Measurements from ENCODE around the gene BCL3. TPM values are rescaled to one million over a fixed set of nuclear protein-coding genes. Genes with fewer than 3 reads are reported as not detected.
A peak's percentile ranks its signal among the peaks of the same experiment; 100 is the strongest.

Gene BCL3
- total RNA-seq, 1 experiment from 2014 or later: 37.9 TPM

DNA sequence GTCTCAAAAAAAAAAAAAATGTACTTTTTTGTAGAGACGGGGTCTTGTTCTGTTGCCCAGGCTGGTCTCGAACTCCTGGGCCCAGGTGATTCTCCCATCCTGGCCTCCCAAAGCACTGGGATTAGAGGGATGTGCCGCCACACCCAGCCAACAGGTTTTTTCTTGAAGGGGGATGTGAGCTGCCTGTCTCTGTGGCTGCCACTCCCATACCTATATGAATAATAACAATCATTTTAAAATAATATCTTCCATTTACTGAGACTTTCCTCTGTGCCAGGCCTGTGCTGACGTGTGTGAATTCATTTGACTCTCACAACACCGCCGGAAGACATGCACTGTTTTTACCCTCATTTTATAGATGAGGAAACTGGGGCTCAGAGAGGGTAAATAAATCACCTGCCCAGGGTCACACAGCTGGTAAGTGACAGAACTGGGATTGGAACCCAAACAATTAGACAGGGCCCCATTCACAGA lies 7.2 kb upstream of the BCL3 start:
- Histone ChIP-seq H3K4me1 (ENCODE audit: control insufficient read depth in 1 of 2, insufficient read depth in 2 of 2, low read length in 2 of 2) (peaks cover 87 to 96% of the 10 kb centered on the region in 2 experiments), H3K9me2 (ENCODE audit: insufficient read depth) (no peaks in the 10 kb centered on the region), H3K9me3 (ENCODE audit: control insufficient read depth in 1 of 2, insufficient read depth in 1 of 2, low read depth in 1 of 2, low read length in 2 of 2) (no peaks in the 10 kb centered on the region), H3K79me2 (ENCODE audit: insufficient read depth, low read length) (no peaks in the 10 kb centered on the region), H4K20me1 (ENCODE audit: insufficient read depth) (no peaks in the 10 kb centered on the region), H2AFZ (ENCODE audit: low read depth, low read length, poor library complexity, severe bottlenecking) (no peak overlapping the region), H3K36me3 (ENCODE audit: control insufficient read depth in 1 of 2, insufficient read depth in 2 of 2, low read length in 2 of 2) (no peaks in the 10 kb centered on the region), H3K9ac (ENCODE audit: low read length) (peak overlapping the region; percentile 77), H3K27me3 (ENCODE audit: insufficient read depth, low read length) (no peaks in the 10 kb centered on the region), H3K27ac (ENCODE audit: low read depth, low read length) (peak overlapping the region; percentile 95), H3K4me3 (replicated peaks in 1 of 2; ENCODE audit: low read depth in 1 of 2, low read length in 2 of 2) (no peak overlapping the region), H3K4me2 (ENCODE audit: low read length) (peak overlapping the region; percentile 76)
- TF ChIP-seq ZBTB33 (IDR thresholded peaks at IDR 0.05; ENCODE audit: extremely low read depth, insufficient replicate concordance, low read length): no peak
- no peak for TF ChIP-seq POLR2AphosphoS5 (IDR thresholded peaks at IDR 0.05; ENCODE audit: low read depth, low read length)
- TF ChIP-seq JUND (IDR thresholded peaks at IDR 0.05): no peak
- TF ChIP-seq, protein P1, sequence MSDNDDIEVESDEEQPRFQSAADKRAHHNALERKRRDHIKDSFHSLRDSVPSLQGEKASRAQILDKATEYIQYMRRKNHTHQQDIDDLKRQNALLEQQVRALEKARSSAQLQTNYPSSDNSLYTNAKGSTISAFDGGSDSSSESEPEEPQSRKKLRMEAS (IDR thresholded peaks at IDR 0.05): no peak
- no peak for TF ChIP-seq EZH2 (IDR thresholded peaks at IDR 0.05)
- TF ChIP-seq SIN3A (IDR thresholded peaks at IDR 0.05; ENCODE audit: low read depth): no peak
- no peak for TF ChIP-seq TCF7L2 (IDR thresholded peaks at IDR 0.05; ENCODE audit: borderline replicate concordance, extremely low read depth, insufficient read depth, insufficient read length)
- TF ChIP-seq EZH2phosphoT487 (IDR thresholded peaks at IDR 0.05; ENCODE audit: borderline replicate concordance): no peak
- no peak for TF ChIP-seq ATF3 (IDR thresholded peaks at IDR 0.05)
- TF ChIP-seq POLR2A (IDR thresholded peaks at IDR 0.05; ENCODE audit: borderline replicate concordance, extremely low read depth, insufficient read depth, insufficient read length): no peak
- no peak for TF ChIP-seq EGR1 (IDR thresholded peaks at IDR 0.05; ENCODE audit: low read depth)
- intact Hi-C loops (cut with micrococcal nuclease): loop anchor here (5.0 kb wide), 1 partner anchor 36 kb away; the partner anchor contains the start of gene CBLC
- peak; percentile 24 for ATAC-seq
- ChIA-PET RAD21 (ENCODE audit: low non-redundant PET in 1 of 2, low total read pairs in 2 of 2, uncharacterized antibody in 2 of 2, unreplicated experiment in 2 of 2) (interaction anchor here (1.0 to 1.5 kb wide), 4 partner anchors 12 to 29 kb away, joined by 3 to 10 read pairs (median 5); no protein-coding TSS in a partner anchor), POLR2A (interaction anchor here (0.7 to 5.8 kb wide), 6 partner anchors 12 to 52 kb away, joined by 3 to 36 read pairs (median 6); no protein-coding TSS in a partner anchor), CTCF (interaction anchor here (0.6 to 3.5 kb wide), 4 partner anchors 18 to 153 kb away, joined by 3 to 25 read pairs (median 6); no protein-coding TSS in a partner anchor)
- DNase-seq (ENCODE audit: low read depth, low spot score): peak; percentile 33
- no TSS peak for BruUV-seq (replicated peaks)
